ENCODE data around the gene SOWAHA.

SOWAHA gene

GRCh38 chr5:132841305-132841704 lies 28.2 kb downstream of the SOWAHA start:
- H3F3A ChIP-seq (ENCODE audit: insufficient read depth, low read length) = no peaks in the 10 kb centered on the region
- no peaks in the 10 kb centered on the region for H3K9me2 ChIP-seq (replicated peaks; ENCODE audit: insufficient read depth, low read length)
- H3K27ac ChIP-seq (ENCODE audit: low read length) = no peak overlapping the region
- H3K9me3 ChIP-seq (replicated peaks; ENCODE audit: insufficient read depth, low read length) = no peaks in the 10 kb centered on the region
- H4K20me1 ChIP-seq (ENCODE audit: insufficient read depth, low read length) = no peaks in the 10 kb centered on the region
- TF ChIP-seq EZH2phosphoT487 (IDR thresholded peaks at IDR 0.05; ENCODE audit: low read length) (no peak), CTCF (IDR thresholded peaks at IDR 0.05; ENCODE audit: low read length) (no peak), EZH2 (optimal IDR thresholded peaks at IDR 0.05; ENCODE audit: low read depth, low read length) (no peak)
- no peak overlapping the region for H3K4me2 ChIP-seq (ENCODE audit: low read depth, low read length)
- H3K4me3 ChIP-seq (ENCODE audit: low read length) = no peak overlapping the region
- DNase-seq = no peak
- H3K4me1 ChIP-seq (ENCODE audit: low read length) = no peaks in the 10 kb centered on the region
- no peak overlapping the region for H3K9ac ChIP-seq (ENCODE audit: low read length)
- no peaks in the 10 kb centered on the region for H3K36me3 ChIP-seq (replicated peaks; ENCODE audit: insufficient read depth, low read length)
- H2AFZ ChIP-seq (ENCODE audit: low read length) = no peak overlapping the region
- no peaks in the 10 kb centered on the region for H3K79me2 ChIP-seq (ENCODE audit: low read length)
- no peaks in the 10 kb centered on the region for H3K27me3 ChIP-seq (replicated peaks; ENCODE audit: insufficient read depth, low read length)

GRCh38 chr5:132848270-132848669 lies 35.2 kb downstream of the SOWAHA start:
- Histone ChIP-seq H3K9me2 (replicated peaks; ENCODE audit: insufficient read depth, low read length) (no peaks in the 10 kb centered on the region), H3K9me3 (replicated peaks; ENCODE audit: insufficient read depth, low read length) (no peaks in the 10 kb centered on the region), H3K79me2 (ENCODE audit: low read length) (no peaks in the 10 kb centered on the region), H3K27me3 (replicated peaks; ENCODE audit: insufficient read depth, low read length) (no peaks in the 10 kb centered on the region), H4K20me1 (ENCODE audit: insufficient read depth, low read length) (no peaks in the 10 kb centered on the region), H3F3A (ENCODE audit: insufficient read depth, low read length) (no peaks in the 10 kb centered on the region), H3K9ac (ENCODE audit: low read length) (no peak overlapping the region), H3K4me1 (ENCODE audit: low read length) (no peaks in the 10 kb centered on the region), H3K4me2 (ENCODE audit: low read depth, low read length) (no peak overlapping the region), H3K4me3 (ENCODE audit: low read length) (no peak overlapping the region), H3K27ac (ENCODE audit: low read length) (no peak overlapping the region), H2AFZ (ENCODE audit: low read length) (no peak overlapping the region), H3K36me3 (replicated peaks; ENCODE audit: insufficient read depth, low read length) (no peaks in the 10 kb centered on the region)
- TF ChIP-seq CTCF (IDR thresholded peaks at IDR 0.05; ENCODE audit: low read length) (no peak), EZH2 (optimal IDR thresholded peaks at IDR 0.05; ENCODE audit: low read depth, low read length) (no peak), EZH2phosphoT487 (IDR thresholded peaks at IDR 0.05; ENCODE audit: low read length) (no peak)
- DNase-seq = no peak

GRCh38 chr5:132849347-132849746 lies 36.2 kb downstream of the SOWAHA start:
- Histone ChIP-seq H3K27me3 (replicated peaks; ENCODE audit: insufficient read depth, low read length) (no peaks in the 10 kb centered on the region), H3K4me3 (ENCODE audit: low read length) (no peak overlapping the region), H3K9me3 (replicated peaks; ENCODE audit: insufficient read depth, low read length) (no peaks in the 10 kb centered on the region), H3K79me2 (ENCODE audit: low read length) (no peaks in the 10 kb centered on the region), H3K36me3 (replicated peaks; ENCODE audit: insufficient read depth, low read length) (no peaks in the 10 kb centered on the region), H4K20me1 (ENCODE audit: insufficient read depth, low read length) (no peaks in the 10 kb centered on the region), H3K27ac (ENCODE audit: low read length) (no peak overlapping the region), H3K9ac (ENCODE audit: low read length) (no peak overlapping the region), H2AFZ (ENCODE audit: low read length) (no peak overlapping the region), H3K9me2 (replicated peaks; ENCODE audit: insufficient read depth, low read length) (no peaks in the 10 kb centered on the region), H3F3A (ENCODE audit: insufficient read depth, low read length) (no peaks in the 10 kb centered on the region), H3K4me1 (ENCODE audit: low read length) (no peaks in the 10 kb centered on the region), H3K4me2 (ENCODE audit: low read depth, low read length) (no peak overlapping the region)
- DNase-seq = no peak
- TF ChIP-seq EZH2 (optimal IDR thresholded peaks at IDR 0.05; ENCODE audit: low read depth, low read length) = no peak
- no peak for TF ChIP-seq CTCF (IDR thresholded peaks at IDR 0.05; ENCODE audit: low read length)
- TF ChIP-seq EZH2phosphoT487 (IDR thresholded peaks at IDR 0.05; ENCODE audit: low read length) = no peak
